SK-N-SH treated with all-trans-retinoic acid at 6 μM for 48 hours (cell line): ENCODE data around the gene PRKG1.

Experiments used
- ARNTL ChIP-seq: fragments of 450-650 bp; formaldehyde crosslinking; IDR thresholded peaks from 2 replicates; pipeline ENCODE4 v1.5.0; 2020; ENCODE audit warnings: low read depth, mild to moderate bottlenecking, moderate library complexity, borderline replicate concordance
- BACH2 ChIP-seq: fragments of 250-450 bp; sonication (Bioruptor Pico); IDR thresholded peaks from 2 replicates; pipeline ENCODE4 v1.9.0; 2021; ENCODE audit warnings: mild to moderate bottlenecking, borderline replicate concordance
- CREB5 ChIP-seq: fragments of 250-450 bp; sonication (Bioruptor Pico); IDR thresholded peaks from 2 replicates; pipeline ENCODE4 v1.5.1; 2020; ENCODE audit warnings: low read depth, mild to moderate bottlenecking, moderate library complexity
- CSRNP3 ChIP-seq: fragments of 250-450 bp; sonication (Bioruptor Pico); IDR thresholded peaks from 2 replicates; pipeline ENCODE4 v1.5.1; 2021; ENCODE audit warnings: mild to moderate bottlenecking, moderate library complexity
- ISL1 ChIP-seq: fragments of 250-450 bp; sonication (Bioruptor Pico); IDR thresholded peaks from 2 replicates; pipeline ENCODE4 v2.1.2; 2022; ENCODE audit warnings: mild to moderate bottlenecking, moderate library complexity
- PATZ1 ChIP-seq: fragments of 250-450 bp; sonication (Bioruptor Pico); IDR thresholded peaks from 2 replicates; pipeline ENCODE4 v1.8.0; 2020; ENCODE audit warnings: mild to moderate bottlenecking, moderate library complexity, borderline replicate concordance
- RARB ChIP-seq: fragments of 250-450 bp; sonication (Bioruptor Pico); IDR thresholded peaks from 2 replicates; pipeline ENCODE4 v1.8.0; 2021; ENCODE audit warnings: mild to moderate bottlenecking, moderate library complexity
- TOX ChIP-seq: fragments of 250-450 bp; sonication (Bioruptor Pico); IDR thresholded peaks from 2 replicates; pipeline ENCODE4 v1.8.0; 2021; ENCODE audit warnings: mild to moderate bottlenecking, moderate library complexity, borderline replicate concordance
- TSHZ2 ChIP-seq: fragments of 250-450 bp; sonication (Bioruptor Pico); IDR thresholded peaks from 2 replicates; pipeline ENCODE4 v1.5.0; 2020; ENCODE audit warnings: mild to moderate bottlenecking, moderate library complexity
- ZC3H10 ChIP-seq: fragments of 250-450 bp; sonication (Bioruptor Pico); IDR thresholded peaks from 2 replicates; pipeline ENCODE4 v1.5.1; 2021; ENCODE audit warnings: mild to moderate bottlenecking, moderate library complexity
- ZFP30 ChIP-seq: fragments of 450-650 bp; formaldehyde crosslinking; IDR thresholded peaks from 2 replicates; pipeline ENCODE4 v1.5.0; 2022; ENCODE audit warnings: mild to moderate bottlenecking, moderate library complexity
- ZNF8 ChIP-seq: fragments of 450-650 bp; formaldehyde crosslinking; IDR thresholded peaks from 2 replicates; pipeline ENCODE4 v1.5.0; 2020; ENCODE audit warnings: mild to moderate bottlenecking, moderate library complexity

GRCh38 chr10:52030051-52030790 lies 955.9 kb downstream of the PRKG1 start:
- TF ChIP-seq RARB = no peak
- TF ChIP-seq ZFP30 (CRISPR knock-in tag) = no peak
- TF ChIP-seq ISL1 = no peak
- TF ChIP-seq PATZ1 (CRISPR knock-in tag) = no peak
- no peak for TF ChIP-seq TOX (CRISPR knock-in tag)
- no peak for TF ChIP-seq CREB5 (CRISPR knock-in tag)
- no peak for TF ChIP-seq CSRNP3
- TF ChIP-seq ARNTL (CRISPR knock-in tag) = no peak
- TF ChIP-seq ZNF8 (CRISPR knock-in tag) = no peak
- TF ChIP-seq TSHZ2 = no peak
- no peak for TF ChIP-seq ZC3H10
- TF ChIP-seq BACH2 (CRISPR knock-in tag) = no peak
